LoVo (cell line): ENCODE measurements around the gene RNPEP.
"Not testable (repeated sequence)": the region's sequence is repeated elsewhere in the genome, so short reads cannot be mapped to it uniquely, and the experiment has no call there.

Experiments used
- DNase-seq: peaks from one replicate; pipeline ENCODE4 v3.0.0-alpha.2; 2016; ENCODE audit warnings: low spot score

Gene RNPEP

GRCh38 chr1:201962382-201962781, 20.1 kb upstream of the RNPEP start:
- DNase-seq: not testable (repeated sequence)

- no peak for DNase-seq
Observed at GRCh38 chr1:201964261-201964660, 18.2 kb upstream of the RNPEP start.

- DNase-seq: no peak
Observed at GRCh38 chr1:201966171-201966570, 16.3 kb upstream of the RNPEP start.

- DNase-seq: no peak
Observed at GRCh38 chr1:201968202-201968925, 14.1 kb upstream of the RNPEP start.

- peak; percentile 26 for DNase-seq
Observed at GRCh38 chr1:201970334-201971159, 11.9 kb upstream of the RNPEP start.

- DNase-seq: peak; percentile 81
Observed at GRCh38 chr1:201982082-201982622, 296 bp upstream of the RNPEP start.

GRCh38 chr1:201983380-201983805, 945 bp downstream of the RNPEP start:
- no peak for DNase-seq

- DNase-seq: no peak
Observed at GRCh38 chr1:201984446-201984845, 2.0 kb downstream of the RNPEP start.

GRCh38 chr1:201985355-201985754, 2.9 kb downstream of the RNPEP start:
- no peak for DNase-seq

- no peak for DNase-seq
Observed at GRCh38 chr1:201988601-201989000, 6.2 kb downstream of the RNPEP start.

GRCh38 chr1:201989354-201990128, 7.1 kb downstream of the RNPEP start:
- no peak for DNase-seq

- DNase-seq: no peak
Observed at GRCh38 chr1:201990427-201990826, 8.0 kb downstream of the RNPEP start.

GRCh38 chr1:201999625-202000238, 17.3 kb downstream of the RNPEP start:
- peak; percentile 78 for DNase-seq

- no peak for DNase-seq
Observed at GRCh38 chr1:202002507-202002906, 20.1 kb downstream of the RNPEP start.

- DNase-seq: no peak
Observed at GRCh38 chr1:202004711-202005110, 22.3 kb downstream of the RNPEP start.

- DNase-seq: no peak
Observed at GRCh38 chr1:202005958-202006357, 23.5 kb downstream of the RNPEP start.

GRCh38 chr1:202007304-202007703, 24.9 kb downstream of the RNPEP start:
- no peak for DNase-seq

- peak; percentile 82 for DNase-seq
Observed at GRCh38 chr1:202007805-202008489, 25.5 kb downstream of the RNPEP start.

GRCh38 chr1:202009326-202010179, 27.1 kb downstream of the RNPEP start:
- peak; percentile 84 for DNase-seq
